Lung (tissue), 12 donors: ENCODE results near the gene BBS9. TPM values are rescaled to one million over a fixed set of nuclear protein-coding genes. Genes with fewer than 3 reads are reported as not detected.

Experiments
- ATAC-seq: fragments of 200-7000 bp; cut with Tn5 transposase; one replicate; pipeline ENCODE4 v1.9.1; 2020; ENCODE audit warnings: moderate number of reproducible peaks; ENCODE audit not compliant: insufficient read depth, low FRiP score
- DNase-seq, 3 donors: peaks; one replicate each; pipeline ENCODE4 v3.0.0-alpha.2; 2013 to 2017
- H3K27ac ChIP-seq, 2 donors: one replicate each; pipeline ENCODE4 v1.5.1; 2013; ENCODE audit warnings: mild to moderate bottlenecking in 2 of 2, moderate library complexity in 2 of 2, control low read depth in 1 of 2, inconsistent platforms in 1 of 2, low read depth in 1 of 2, low read length in 1 of 2
- H3K27me3 ChIP-seq, 3 donors: one replicate each; pipeline ENCODE4 v1.5.1; 2013; ENCODE audit warnings: low read length in 2 of 3; ENCODE audit not compliant: control insufficient read depth in 3 of 3, insufficient read depth in 3 of 3
- H3K36me3 ChIP-seq, 4 donors: one replicate each; pipeline ENCODE4 v1.5.1; 2013; ENCODE audit warnings: low read length in 4 of 4, mild to moderate bottlenecking in 1 of 4, moderate library complexity in 1 of 4; ENCODE audit not compliant: control insufficient read depth in 4 of 4, insufficient read depth in 4 of 4
- H3K4me1 ChIP-seq, 5 donors: one replicate each; pipeline ENCODE4 v1.5.1; 2013; ENCODE audit warnings: low read length in 5 of 5, mild to moderate bottlenecking in 2 of 5, moderate library complexity in 1 of 5; ENCODE audit not compliant: control insufficient read depth in 5 of 5, insufficient read depth in 5 of 5
- H3K4me3 ChIP-seq: one replicate; pipeline ENCODE4 v1.5.1; 2013; ENCODE audit warnings: mild to moderate bottlenecking, control low read depth, moderate library complexity
- H3K9ac ChIP-seq, 2 donors: one replicate each; pipeline ENCODE4 v1.5.1; 2013; ENCODE audit warnings: low read length in 2 of 2, control low read depth in 1 of 2; ENCODE audit not compliant: insufficient read depth in 1 of 2
- H3K9me3 ChIP-seq, 4 donors: one replicate each; pipeline ENCODE4 v1.5.1; 2013; ENCODE audit warnings: low read length in 3 of 4, mild to moderate bottlenecking in 1 of 4, moderate library complexity in 1 of 4; ENCODE audit not compliant: control insufficient read depth in 4 of 4, insufficient read depth in 3 of 4
- CTCF ChIP-seq: IDR thresholded peaks from 2 replicates; pipeline ENCODE4 v1.5.1; 2012; ENCODE audit warnings: mild to moderate bottlenecking; ENCODE audit errors: control extremely low read depth, extremely low read depth
- WGBS, 2 donors: extraction: QIAGEN DNeasy Blood & Tissue Kit; methylation state at CpG; one replicate each; pipeline ENCODE4 v1.1.7; 2013; 5-methylcytosine and 5-hydroxymethylcytosine counted together
- polyA plus RNA-seq, 2 donors: library from polyadenylated mRNA; stranded (reverse); fragments of 200-250 nt; gene quantifications; one replicate each; pipeline ENCODE4 v1.2.1, GENCODE V29; 2013
- total RNA-seq, 2 donors: library from RNA; depleted of rRNA in 1 of 2; stranded (reverse); fragments of >200 nt in 1 of 2; gene quantifications; one replicate each; pipeline ENCODE4 v1.2.1, GENCODE V29; 2014 to 2021
- donor health status: control.
- donor health status: control.
- donor health status: Bipolar disorder and iron deficiency.
- donor health status: healthy.
- donor health status: DM: yes; HTN: yes; CAD: no.

The BBS9 gene
- total and polyA plus RNA-seq, 4 donors, result 3.5 to 65.0 (median 15.2) TPM

GRCh38 chr7:33563651-33564050 lies 434.3 kb downstream of the BBS9 start:
- Histone ChIP-seq H3K4me3 (no peak overlapping the region), H3K4me1 (peaks cover 0 to 27% (median 3%) of the 10 kb centered on the region in 5 donors), H3K9me3 (no peaks in the 10 kb centered on the region), H3K9ac (peak overlapping the region in 1 of 2 donors; percentile 55), H3K36me3 (no peaks in the 10 kb centered on the region), H3K27me3 (no peaks in the 10 kb centered on the region), H3K27ac (no peak overlapping the region)
- 86 to 89% methylated on average over 7 of the region's 7 CpGs for WGBS, 2 donors
- TF ChIP-seq CTCF, result no peak
- peak; percentile 60 to 93 (median 88) for DNase-seq
- ATAC-seq, result no peak

- DNase-seq (no peak), ATAC-seq (no peak)
- 94 to 96% methylated on average over 1 of the region's 1 CpG for WGBS, 2 donors
- Histone ChIP-seq H3K9me3 (no peaks in the 10 kb centered on the region), H3K9ac (peak overlapping the region in 1 of 2 donors; percentile 34), H3K4me3 (no peak overlapping the region), H3K4me1 (peaks cover 0 to 47% (median 2%) of the 10 kb centered on the region in 5 donors), H3K27me3 (no peaks in the 10 kb centered on the region), H3K27ac (no peak overlapping the region), H3K36me3 (no peaks in the 10 kb centered on the region)
- TF ChIP-seq CTCF, result no peak
Measured at GRCh38 chr7:33578166-33578565, 448.8 kb downstream of the BBS9 start.

GRCh38 chr7:33578881-33579672 lies 449.7 kb downstream of the BBS9 start:
- Histone ChIP-seq H3K4me3 (no peak overlapping the region), H3K27ac (no peak overlapping the region), H3K36me3 (no peaks in the 10 kb centered on the region), H3K9me3 (no peaks in the 10 kb centered on the region), H3K27me3 (no peaks in the 10 kb centered on the region), H3K9ac (no peak overlapping the region), H3K4me1 (peaks cover 0 to 51% (median 2%) of the 10 kb centered on the region in 5 donors)
- peak; percentile 84 to 99 (median 99) for DNase-seq
- WGBS, 2 donors, result 85 to 88% methylated on average over 5 of the region's 5 CpGs
- no peak for ATAC-seq
- TF ChIP-seq CTCF, result no peak

GRCh38 chr7:33579673-33579960 lies 450.3 kb downstream of the BBS9 start:
- TF ChIP-seq CTCF, result no peak
- Histone ChIP-seq H3K4me3 (no peak overlapping the region), H3K27ac (no peak overlapping the region), H3K27me3 (no peaks in the 10 kb centered on the region), H3K36me3 (no peaks in the 10 kb centered on the region), H3K9ac (no peak overlapping the region), H3K9me3 (no peaks in the 10 kb centered on the region), H3K4me1 (peaks cover 0 to 51% (median 2%) of the 10 kb centered on the region in 5 donors)
- DNase-seq (no peak), ATAC-seq (no peak)
